Measurements from ENCODE around the gene TAS2R4. TPM values are rescaled to one million over a fixed set of nuclear protein-coding genes. Genes with fewer than 3 reads are reported as not detected.
"Not testable (repeated sequence)": the region's sequence is repeated elsewhere in the genome, so short reads cannot be mapped to it uniquely, and the experiment has no call there.

TAS2R4 gene
- total RNA-seq, 3 donors from 2014 or later (not counting 1 experiment from before 2014, with no cell fraction given) = 0.16 to 0.83 (median 0.59) TPM

GRCh38 chr7:141789917-141790316 is 13.4 kb downstream of the TAS2R4 start, which contains the start of gene TAS2R5:
Gene TAS2R5, plus strand, starts transcription at chr7:141790217. Its CDS starts 145 bp downstream, at chr7:141790362.
- intact Hi-C loops (cut with micrococcal nuclease) = no loop called here
- DNase-seq (no peak), ATAC-seq (no peak)
- H3K27me3 ChIP-seq (ENCODE audit: control insufficient read depth, insufficient read depth, low read length) = no peaks in the 10 kb centered on the region
- 89% methylated on average over 5 of the region's 5 CpGs for WGBS (ENCODE audit: insufficient coverage)
- TF ChIP-seq CTCF (IDR thresholded peaks at IDR 0.05) = no peak
- H3K9me3 ChIP-seq (ENCODE audit: control insufficient read depth, insufficient read depth, low read length) = no peaks in the 10 kb centered on the region
- Mint-ChIP-seq H3K27me3 (ENCODE audit: low read depth in 2 of 2) (no peaks in the 10 kb centered on the region), H3K27ac (no peak within 1 kb of the TSS), H3K4me1 (no peaks in the 10 kb centered on the region), H3K4me3 (no peak within 1 kb of the TSS), H3K36me3 (no peaks in the 10 kb centered on the region), H3K9me3 (no peaks in the 10 kb centered on the region)
- no peaks in the 10 kb centered on the region for H3K4me1 ChIP-seq (ENCODE audit: control insufficient read depth, insufficient read depth, low read length)
- H3K4me3 ChIP-seq (ENCODE audit: low read length) = no peak within 1 kb of the TSS
- no peak within 1 kb of the TSS for H3K27ac ChIP-seq (ENCODE audit: low read length)
- no peaks in the 10 kb centered on the region for H3K36me3 ChIP-seq (ENCODE audit: control insufficient read depth, insufficient read depth, low read length)

GRCh38 chr7:141792526-141792925 is 16.1 kb downstream of the TAS2R4 start:
- no peaks in the 10 kb centered on the region for H3K27me3 Mint-ChIP-seq (ENCODE audit: low read depth in 2 of 2)
- no peaks in the 10 kb centered on the region for H3K36me3 ChIP-seq (ENCODE audit: control insufficient read depth, insufficient read depth, low read length)
- no peak overlapping the region for H3K27ac ChIP-seq (ENCODE audit: low read length)
- no peak overlapping the region for H3K27ac Mint-ChIP-seq
- H3K36me3 Mint-ChIP-seq = no peaks in the 10 kb centered on the region
- no peak for TF ChIP-seq CTCF (IDR thresholded peaks at IDR 0.05)
- no peaks in the 10 kb centered on the region for H3K4me1 ChIP-seq (ENCODE audit: control insufficient read depth, insufficient read depth, low read length)
- H3K4me3 ChIP-seq (ENCODE audit: low read length) = no peak overlapping the region
- no peak overlapping the region for H3K4me3 Mint-ChIP-seq
- H3K9me3 ChIP-seq (ENCODE audit: control insufficient read depth, insufficient read depth, low read length) = no peaks in the 10 kb centered on the region
- intact Hi-C loops (cut with micrococcal nuclease) = no loop called here
- ATAC-seq (no peak), DNase-seq (no peak)
- no peaks in the 10 kb centered on the region for H3K4me1 Mint-ChIP-seq
- 96% methylated on average over 2 of the region's 2 CpGs for WGBS (ENCODE audit: insufficient coverage)
- no peaks in the 10 kb centered on the region for H3K27me3 ChIP-seq (ENCODE audit: control insufficient read depth, insufficient read depth, low read length)
- H3K9me3 Mint-ChIP-seq = no peaks in the 10 kb centered on the region

GRCh38 chr7:141820067-141820466 is 43.6 kb downstream of the TAS2R4 start:
- no CpG with 5 or more reads among the region's 1 CpG for WGBS (ENCODE audit: insufficient coverage)
- no peaks in the 10 kb centered on the region for H3K27me3 Mint-ChIP-seq (ENCODE audit: low read depth in 2 of 2)
- peaks cover 6% of the 10 kb centered on the region for H3K9me3 ChIP-seq (ENCODE audit: control insufficient read depth, insufficient read depth, low read length)
- H3K9me3 Mint-ChIP-seq = peaks cover 16 to 27% of the 10 kb centered on the region in 2 donors
- no peaks in the 10 kb centered on the region for H3K36me3 ChIP-seq (ENCODE audit: control insufficient read depth, insufficient read depth, low read length)
- no peak overlapping the region for H3K4me3 ChIP-seq (ENCODE audit: low read length)
- no peak for TF ChIP-seq CTCF (IDR thresholded peaks at IDR 0.05)
- no peak overlapping the region for H3K27ac ChIP-seq (ENCODE audit: low read length)
- H3K27me3 ChIP-seq (ENCODE audit: control insufficient read depth, insufficient read depth, low read length) = no peaks in the 10 kb centered on the region
- no peaks in the 10 kb centered on the region for H3K4me1 Mint-ChIP-seq
- H3K27ac Mint-ChIP-seq = no peak overlapping the region
- ATAC-seq = no peak
- peaks cover 39% of the 10 kb centered on the region for H3K36me3 Mint-ChIP-seq
- H3K4me1 ChIP-seq (ENCODE audit: control insufficient read depth, insufficient read depth, low read length) = no peaks in the 10 kb centered on the region
- no peak for DNase-seq
- intact Hi-C loops (cut with micrococcal nuclease) = no loop called here
- no peak overlapping the region for H3K4me3 Mint-ChIP-seq

GRCh38 chr7:141822432-141822831 is 46.0 kb downstream of the TAS2R4 start:
- H3K36me3 ChIP-seq (ENCODE audit: control insufficient read depth, insufficient read depth, low read length); H3K4me3 ChIP-seq (ENCODE audit: low read length); H3K4me1 Mint-ChIP-seq; ATAC-seq; H3K9me3 ChIP-seq (ENCODE audit: control insufficient read depth, insufficient read depth, low read length); H3K27me3 Mint-ChIP-seq (ENCODE audit: low read depth in 2 of 2); H3K4me3 Mint-ChIP-seq; H3K4me1 ChIP-seq (ENCODE audit: control insufficient read depth, insufficient read depth, low read length); H3K27ac Mint-ChIP-seq; intact Hi-C loops (cut with micrococcal nuclease); H3K27ac ChIP-seq (ENCODE audit: low read length); DNase-seq; H3K27me3 ChIP-seq (ENCODE audit: control insufficient read depth, insufficient read depth, low read length): not testable (repeated sequence)
- H3K9me3 Mint-ChIP-seq = peaks cover 16 to 27% of the 10 kb centered on the region in 2 donors
- peaks cover 39% of the 10 kb centered on the region for H3K36me3 Mint-ChIP-seq

Other genes starting within 250 kb of the TAS2R4 start
- 100 to 1,000 TPM in 1 of 3 donors, 10 to 100 TPM in 2; 70.0 to 106 (median 99.0) TPM for gene AGK, start 225.3 kb upstream of the TAS2R4 start, total RNA-seq
- gene DENND11, start 74.5 kb upstream of the TAS2R4 start, total RNA-seq = 10 to 100 TPM; 28.9 to 57.0 (median 47.6) TPM
- gene WEE2, start 68.3 kb upstream of the TAS2R4 start, total RNA-seq = under 1 TPM; 0.16 to 0.68 (median 0.23) TPM
- gene SSBP1, start 38.3 kb upstream of the TAS2R4 start, total RNA-seq = 100 to 1,000 TPM in 2 of 3 donors, 10 to 100 TPM in 1; 98.7 to 112 (median 106) TPM
- gene TAS2R3, start 12.6 kb upstream of the TAS2R4 start, total RNA-seq = under 1 TPM in 1 of 3 donors, not detected in 2; 0.79 TPM
- gene TAS2R5, start 13.5 kb downstream of the TAS2R4 start, total RNA-seq = 1 to 10 TPM in 2 of 3 donors, under 1 TPM in 1; 0.75 to 1.9 (median 1.3) TPM
- not detected for gene PRSS37, start 64.8 kb downstream of the TAS2R4 start, total RNA-seq
- not detected for gene OR9A4, start 139.7 kb downstream of the TAS2R4 start, total RNA-seq
- under 1 TPM in 1 of 3 donors, not detected in 2; 0.60 TPM for gene CLEC5A, start 170.3 kb downstream of the TAS2R4 start, total RNA-seq
- not detected for gene TAS2R38, start 197.1 kb downstream of the TAS2R4 start, total RNA-seq
- gene MGAM, start 219.2 kb downstream of the TAS2R4 start, total RNA-seq = 10 to 100 TPM; 17.3 to 72.5 (median 31.9) TPM